ENCODE results near the gene SNAI3.

SNAI3 gene

GRCh38 chr16:88702371-88703210 is 16.3 kb upstream of the SNAI3 start:
- no peak for DNase-seq (ENCODE audit: low spot score)
- no peak overlapping the region for H3K4me3 ChIP-seq
- no peak for TF ChIP-seq CTCF (IDR thresholded peaks at IDR 0.05)
- peak overlapping the region in 1 of 2 donors; percentile 81 for H3K27ac ChIP-seq

- H3K4me3 ChIP-seq: peak overlapping the region; percentile 48
- no peak for TF ChIP-seq CTCF (IDR thresholded peaks at IDR 0.05)
- no peak for DNase-seq (ENCODE audit: low spot score)
- peak overlapping the region in 1 of 2 donors; percentile 81 for H3K27ac ChIP-seq
Observed at GRCh38 chr16:88701581-88702370, 15.5 kb upstream of the SNAI3 start.

GRCh38 chr16:88700636-88701482 is 14.6 kb upstream of the SNAI3 start:
- no peak for TF ChIP-seq CTCF (IDR thresholded peaks at IDR 0.05)
- Histone ChIP-seq H3K4me3 (peak overlapping the region; percentile 48), H3K27ac (peak overlapping the region in 1 of 2 donors; percentile 81)
- peak; percentile 86 for DNase-seq (ENCODE audit: low spot score)

- H3K27ac ChIP-seq: peak overlapping the region in 1 of 2 donors; percentile 81
- DNase-seq (ENCODE audit: low spot score): no peak
- H3K4me3 ChIP-seq: no peak overlapping the region
- TF ChIP-seq CTCF (IDR thresholded peaks at IDR 0.05): no peak
Observed at GRCh38 chr16:88700322-88700635, 14.0 kb upstream of the SNAI3 start.

GRCh38 chr16:88699180-88699579 is 12.9 kb upstream of the SNAI3 start:
- no peak overlapping the region for H3K4me3 ChIP-seq
- no peak for TF ChIP-seq CTCF (IDR thresholded peaks at IDR 0.05)
- no peak for DNase-seq (ENCODE audit: low spot score)
- H3K27ac ChIP-seq: no peak overlapping the region

GRCh38 chr16:88698646-88699045 is 12.3 kb upstream of the SNAI3 start:
- Histone ChIP-seq H3K4me3 (no peak overlapping the region), H3K27ac (no peak overlapping the region)
- TF ChIP-seq CTCF (IDR thresholded peaks at IDR 0.05): no peak
- DNase-seq (ENCODE audit: low spot score): no peak

Data from coronary artery (tissue), 2 donors.